Prostate gland (tissue), 2 donors: ENCODE data around the gene MBP.

Source experiments
- POLR2AphosphoS5 ChIP-seq: sonication (generic); formaldehyde crosslinking; IDR thresholded peaks from one replicate; pipeline ENCODE4 v1.6.1; 2017; ENCODE audit warnings: antibody characterized with exemption
- TF ChIP-seq, protein P1 (sequence below), 4 experiments: fragments of 200-600 bp in 2 of 4; fragments of 450-650 bp in 2 of 4; sonication (generic) in 2 of 4; IDR thresholded peaks; 1 replicate in 3 of 4; 2 replicates in 1 of 4; pipeline ENCODE4 v1.5.1; 2016 to 2019; ENCODE audit warnings: antibody characterized with exemption in 4 of 4, mild to moderate bottlenecking in 2 of 4, moderate library complexity in 2 of 4

DNA sequence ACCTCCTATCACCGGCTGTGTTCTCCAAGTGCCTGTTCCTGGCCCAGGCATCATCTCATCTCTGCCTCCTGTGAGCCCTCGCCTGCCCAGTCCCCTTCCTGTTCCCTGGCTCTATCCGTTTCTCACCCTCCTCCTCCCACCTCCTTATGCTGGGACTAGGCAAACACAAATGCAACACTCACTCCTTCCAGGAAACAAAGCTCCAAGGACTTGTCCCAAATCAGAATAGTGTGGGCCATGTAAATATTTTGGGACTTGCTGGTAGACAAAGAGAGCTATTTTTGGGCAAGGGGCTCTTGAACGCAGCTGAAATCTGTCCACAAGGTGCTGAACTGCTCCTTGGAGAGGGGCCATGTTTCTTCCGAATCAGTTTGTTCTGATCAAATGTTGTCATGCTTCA is 25.3 kb downstream of the MBP start:
- TF ChIP-seq, protein P1, sequence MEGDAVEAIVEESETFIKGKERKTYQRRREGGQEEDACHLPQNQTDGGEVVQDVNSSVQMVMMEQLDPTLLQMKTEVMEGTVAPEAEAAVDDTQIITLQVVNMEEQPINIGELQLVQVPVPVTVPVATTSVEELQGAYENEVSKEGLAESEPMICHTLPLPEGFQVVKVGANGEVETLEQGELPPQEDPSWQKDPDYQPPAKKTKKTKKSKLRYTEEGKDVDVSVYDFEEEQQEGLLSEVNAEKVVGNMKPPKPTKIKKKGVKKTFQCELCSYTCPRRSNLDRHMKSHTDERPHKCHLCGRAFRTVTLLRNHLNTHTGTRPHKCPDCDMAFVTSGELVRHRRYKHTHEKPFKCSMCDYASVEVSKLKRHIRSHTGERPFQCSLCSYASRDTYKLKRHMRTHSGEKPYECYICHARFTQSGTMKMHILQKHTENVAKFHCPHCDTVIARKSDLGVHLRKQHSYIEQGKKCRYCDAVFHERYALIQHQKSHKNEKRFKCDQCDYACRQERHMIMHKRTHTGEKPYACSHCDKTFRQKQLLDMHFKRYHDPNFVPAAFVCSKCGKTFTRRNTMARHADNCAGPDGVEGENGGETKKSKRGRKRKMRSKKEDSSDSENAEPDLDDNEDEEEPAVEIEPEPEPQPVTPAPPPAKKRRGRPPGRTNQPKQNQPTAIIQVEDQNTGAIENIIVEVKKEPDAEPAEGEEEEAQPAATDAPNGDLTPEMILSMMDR (IDR thresholded peaks at IDR 0.05) = no peak
- TF ChIP-seq POLR2AphosphoS5 = peak; percentile 22
